Activated naive CD4-positive, alpha-beta T cell (primary cell): Measurements from ENCODE around the gene POMZP3.
"Not testable (repeated sequence)": the region's sequence is repeated elsewhere in the genome, so short reads cannot be mapped to it uniquely, and the experiment has no call there.

ENCODE experiments used
- DNase-seq, 4 experiments: peaks; one replicate each; lab custom pipeline; 2025; lab: John Stamatoyannopoulos, UW

Gene POMZP3

DNA sequence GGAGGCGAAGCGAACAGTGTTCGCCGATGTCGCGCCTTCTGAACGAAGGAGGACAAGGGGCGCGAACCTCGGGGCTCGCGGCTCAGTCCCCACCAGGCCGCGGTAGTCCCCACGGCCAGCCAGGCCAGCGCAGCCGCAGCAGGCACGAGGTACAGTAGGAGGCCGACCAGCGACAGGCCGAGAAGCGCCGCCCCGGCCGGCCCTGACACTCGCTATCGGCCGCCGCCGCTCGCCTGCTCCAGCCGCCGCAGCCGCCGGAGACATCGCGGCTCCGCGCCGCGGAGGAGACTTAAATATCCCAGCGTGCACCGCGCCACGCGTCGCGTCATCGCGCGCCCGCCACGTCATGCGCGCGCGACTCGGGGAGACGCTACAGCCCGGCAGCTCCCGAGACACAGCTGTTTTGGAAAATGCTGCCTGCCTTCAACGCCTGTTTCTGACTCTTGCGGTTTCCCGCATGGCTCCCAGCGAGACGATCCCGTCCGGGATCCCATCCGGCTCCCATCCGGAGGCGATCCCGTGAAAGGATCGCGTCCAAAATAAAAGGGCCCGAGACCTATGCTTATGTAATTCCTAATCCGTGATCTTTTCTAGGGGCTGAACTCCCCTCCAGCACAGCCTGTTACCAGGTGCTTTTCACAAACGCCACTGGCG, at the start of gene POMZP3:
POMZP3 (minus strand) TSS at position 291 of the 654 bp plus-strand sequence. CDS start 1,215 bp downstream, outside the sequence.
- DNase-seq, result peak in 1 of 4 experiments; percentile 15

DNA sequence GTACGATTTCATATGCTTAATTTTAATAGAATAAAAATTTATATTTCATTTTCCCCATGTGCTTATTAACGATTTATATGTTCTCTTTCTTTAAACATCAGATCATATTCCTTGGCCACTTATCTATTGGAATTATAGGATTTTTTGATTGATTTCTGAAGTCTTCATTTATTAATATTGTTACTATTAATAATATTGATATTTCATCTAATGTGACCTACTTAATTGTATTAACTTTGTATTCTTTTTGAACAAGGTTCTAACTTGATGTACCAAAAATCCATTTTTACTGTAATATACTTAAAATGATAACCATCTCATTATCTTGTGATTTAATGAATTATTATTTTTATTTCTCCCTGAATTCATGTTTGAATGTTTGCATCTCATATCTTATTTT, 48.7 kb upstream of the POMZP3 start:
- not testable (repeated sequence) for DNase-seq

DNA sequence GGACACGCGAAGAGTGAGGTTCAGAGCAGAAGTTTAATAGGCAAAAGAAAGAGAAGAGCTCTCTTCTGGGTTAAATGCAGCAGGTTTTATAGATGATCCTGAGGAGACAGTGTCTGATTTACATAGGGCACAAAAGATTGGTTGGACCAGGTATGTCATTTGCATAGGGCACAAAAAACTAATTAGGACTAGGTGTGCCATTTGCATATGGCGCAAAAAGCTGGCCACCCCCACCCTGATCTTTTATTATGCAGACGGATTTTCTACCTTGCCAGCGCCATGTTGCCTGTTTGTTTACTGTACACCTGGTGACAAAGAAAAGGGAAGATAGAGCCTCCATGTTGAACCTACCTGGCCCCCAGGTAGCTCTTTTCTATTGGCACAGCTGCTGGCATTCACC, 46.3 kb upstream of the POMZP3 start:
- not testable (repeated sequence) for DNase-seq

DNA sequence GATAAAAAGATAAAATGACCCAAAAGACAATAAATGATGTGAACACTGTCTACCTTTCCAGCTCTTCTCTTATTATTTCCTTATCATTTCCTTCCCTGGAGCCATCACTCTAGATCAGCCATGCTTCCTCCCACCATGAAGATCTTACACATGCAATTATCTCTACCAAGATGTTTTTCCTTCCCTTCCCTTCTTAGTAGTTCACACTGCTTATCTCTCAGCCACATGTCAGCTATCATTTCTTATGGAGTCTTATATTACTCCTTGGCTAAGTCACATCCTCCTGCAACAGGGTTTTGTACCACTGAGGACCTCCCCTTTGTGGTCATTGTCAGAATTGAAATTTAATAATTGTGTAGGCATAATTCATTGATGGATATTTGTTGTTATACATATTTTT, 32.1 kb upstream of the POMZP3 start:
- DNase-seq, result not testable (repeated sequence)

DNA sequence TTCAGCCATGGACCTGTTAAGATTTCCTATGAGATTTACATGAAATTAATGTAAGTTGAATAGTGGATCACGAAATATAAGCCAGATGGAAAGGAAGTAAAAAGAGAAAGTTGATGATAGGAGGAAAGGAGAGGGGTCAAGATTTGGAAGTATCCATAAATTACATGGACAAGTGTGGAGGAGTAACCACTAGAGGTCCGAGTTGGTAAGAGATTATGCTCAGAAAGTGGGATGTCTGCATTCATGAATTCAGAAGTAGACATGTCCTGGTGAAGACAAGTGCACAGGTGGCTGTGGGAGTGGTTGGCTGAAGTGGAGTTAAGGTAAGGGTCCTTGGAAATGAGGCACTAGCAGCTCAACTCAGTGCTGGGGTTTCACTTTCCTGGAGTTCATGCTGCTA, 29.3 kb upstream of the POMZP3 start:
- not testable (repeated sequence) for DNase-seq

DNA sequence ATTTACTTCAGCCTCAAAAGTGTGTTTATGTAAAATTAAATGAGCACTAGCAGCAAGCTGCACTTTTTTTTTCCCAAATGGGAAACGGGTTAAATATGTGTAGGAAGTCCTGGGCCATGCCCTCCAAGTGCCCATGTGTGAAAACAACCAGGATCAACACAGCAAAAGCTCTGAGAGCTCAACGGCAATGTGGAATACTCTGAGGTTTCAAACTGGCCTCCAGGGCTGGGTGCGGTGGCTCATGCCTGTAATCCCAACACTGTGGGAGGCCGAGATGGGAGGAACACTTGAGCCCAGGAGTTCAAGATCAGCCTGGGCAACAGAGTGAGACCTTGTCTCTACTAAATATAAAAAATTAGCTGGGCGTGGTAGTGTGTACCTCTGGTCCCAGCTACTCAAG, 15.5 kb upstream of the POMZP3 start:
- DNase-seq, result not testable (repeated sequence)

DNA sequence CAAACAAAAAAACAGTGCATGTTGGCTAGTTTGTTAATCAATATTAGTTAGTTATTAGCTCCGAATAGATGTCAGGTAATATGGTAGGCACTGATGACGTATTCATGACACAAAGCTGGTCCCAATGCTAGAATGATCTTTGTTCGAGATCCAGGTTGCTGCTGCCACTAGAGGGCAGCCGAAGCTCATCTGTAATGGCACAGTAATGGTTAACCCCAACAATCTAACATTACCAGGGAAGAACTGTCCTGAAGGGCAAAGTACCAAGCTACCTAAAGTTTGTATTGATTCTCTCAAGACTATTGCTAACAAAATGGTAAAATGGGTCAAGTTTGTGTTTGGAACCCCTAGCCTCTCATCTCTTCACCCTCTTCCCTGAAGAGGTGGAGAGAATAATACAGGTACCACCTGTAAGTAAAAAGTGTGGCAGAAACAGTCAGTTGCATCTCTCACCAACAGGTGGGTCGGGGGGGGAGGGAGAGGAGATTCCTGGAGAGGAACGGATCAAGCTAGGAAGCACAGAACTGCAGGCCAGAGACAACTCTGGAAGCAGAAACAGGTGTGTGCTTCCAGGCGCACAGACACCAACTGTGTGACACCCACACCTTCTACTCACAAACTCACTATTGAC, 10.1 kb upstream of the POMZP3 start:
- not testable (repeated sequence) for DNase-seq

DNA sequence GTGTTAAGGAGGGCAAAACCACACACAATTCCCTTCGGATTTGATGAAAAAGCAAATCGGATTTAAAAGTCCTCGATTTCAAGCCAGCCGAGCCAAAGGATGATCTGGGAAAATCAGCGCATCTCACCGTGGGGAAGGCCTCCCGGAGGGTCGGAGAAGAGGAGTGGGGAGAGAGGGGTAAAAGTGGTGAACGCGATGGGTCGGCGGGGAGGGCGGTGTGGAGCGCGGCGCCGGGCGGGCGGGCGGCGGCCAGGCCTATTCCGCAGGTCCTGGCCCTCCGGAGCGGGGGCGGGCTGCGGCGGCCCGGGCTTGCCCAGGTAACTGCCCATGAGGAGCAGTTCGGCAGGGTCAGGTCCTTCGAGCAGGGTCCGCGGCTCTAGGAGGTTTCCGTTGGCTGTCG, 498 bp downstream of the POMZP3 start:
- DNase-seq, result not testable (repeated sequence)

DNA sequence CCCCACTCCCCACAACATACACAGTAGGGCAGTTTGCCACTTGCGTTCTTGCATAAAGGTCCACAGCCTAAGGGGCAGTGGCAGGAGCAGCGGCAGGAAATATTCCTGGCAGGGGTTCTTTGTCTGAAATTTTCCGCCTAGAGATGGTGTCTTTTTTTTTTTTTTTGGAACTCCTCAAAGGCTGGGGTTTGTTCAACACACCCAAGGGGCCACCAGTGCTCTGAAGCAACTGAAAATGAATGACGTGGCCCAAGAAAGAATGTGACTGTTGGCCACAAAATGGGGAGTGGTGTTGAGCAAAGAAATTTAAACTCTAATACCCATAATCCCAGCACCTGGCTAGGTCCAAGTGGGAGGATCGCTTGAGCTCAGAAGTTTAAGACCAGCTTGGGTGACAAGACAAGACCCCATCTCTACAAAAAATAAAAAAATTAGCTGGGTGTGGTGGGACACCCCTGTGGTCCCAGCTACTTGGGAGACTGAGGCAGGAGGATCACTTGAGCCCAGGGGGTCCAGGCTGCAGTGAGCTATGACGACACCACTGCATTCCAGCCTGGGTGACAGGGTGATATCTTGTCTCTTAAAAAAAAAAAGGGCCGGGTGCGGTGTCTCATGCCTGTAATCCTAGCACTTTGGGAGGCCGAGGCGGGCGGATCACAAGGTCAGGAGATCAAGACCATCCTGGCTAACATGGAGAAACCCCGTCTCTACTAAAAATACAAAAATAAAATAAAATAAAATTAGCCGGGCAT, 7.5 kb downstream of the POMZP3 start:
- DNase-seq, result not testable (repeated sequence)

DNA sequence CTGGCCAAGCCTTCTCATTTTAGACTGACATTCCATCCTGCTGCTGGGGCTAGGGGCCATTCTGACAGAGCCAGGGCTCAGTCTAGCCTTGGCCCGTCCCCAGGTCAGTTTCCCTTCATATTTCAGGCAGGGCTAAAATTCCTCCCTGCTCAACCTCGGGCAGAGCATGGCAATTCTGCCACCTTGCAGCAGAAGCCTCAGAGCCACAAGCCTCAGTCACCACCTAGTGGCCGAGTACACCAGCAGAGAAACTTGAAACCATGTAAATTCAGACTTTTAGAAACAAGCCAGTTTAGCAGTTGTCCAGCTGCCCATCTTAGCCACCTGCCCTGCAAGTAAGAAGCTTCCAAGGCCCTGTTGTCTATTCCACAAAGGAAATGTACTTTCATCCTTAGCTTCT, 13.3 kb downstream of the POMZP3 start:
- not testable (repeated sequence) for DNase-seq

DNA sequence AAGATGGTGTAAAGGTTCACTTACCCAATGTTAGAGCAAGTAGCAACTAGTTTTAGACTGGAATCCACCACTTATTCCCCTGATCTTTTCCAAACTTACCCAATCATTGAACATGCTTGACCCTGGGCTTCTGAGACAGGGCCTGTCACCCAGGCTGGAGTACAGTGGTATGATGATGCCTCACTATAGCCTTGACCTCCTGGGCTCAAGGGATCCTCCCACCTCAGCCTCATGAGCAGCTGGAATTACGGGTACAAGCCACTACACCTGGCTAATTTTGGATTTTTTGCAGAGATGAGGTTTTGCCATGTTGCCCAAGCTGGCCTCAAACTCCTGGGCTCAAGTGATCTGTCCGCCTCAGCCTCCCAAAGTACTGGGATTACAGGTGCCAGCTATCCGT, 14.8 kb downstream of the POMZP3 start:
- not testable (repeated sequence) for DNase-seq

DNA sequence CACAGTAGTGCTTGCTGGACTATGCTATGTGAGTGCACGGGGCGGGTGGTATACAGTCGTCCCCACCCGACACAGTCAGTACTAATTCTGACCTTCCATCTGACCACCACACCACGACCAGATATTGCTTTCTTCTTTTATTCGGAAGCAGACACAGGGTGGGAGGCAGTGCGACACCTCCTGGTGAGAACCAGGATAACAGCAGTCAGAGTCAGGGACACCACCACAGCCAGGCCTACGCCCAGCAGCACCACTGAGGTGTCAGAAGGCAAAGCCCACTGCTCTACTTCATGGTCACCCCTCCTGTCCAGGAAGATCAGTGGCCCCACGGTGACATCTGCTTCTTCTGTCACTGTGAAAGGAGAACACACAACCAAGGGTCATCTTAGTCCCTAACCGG, 17.2 kb downstream of the POMZP3 start:
- DNase-seq, result not testable (repeated sequence)

DNA sequence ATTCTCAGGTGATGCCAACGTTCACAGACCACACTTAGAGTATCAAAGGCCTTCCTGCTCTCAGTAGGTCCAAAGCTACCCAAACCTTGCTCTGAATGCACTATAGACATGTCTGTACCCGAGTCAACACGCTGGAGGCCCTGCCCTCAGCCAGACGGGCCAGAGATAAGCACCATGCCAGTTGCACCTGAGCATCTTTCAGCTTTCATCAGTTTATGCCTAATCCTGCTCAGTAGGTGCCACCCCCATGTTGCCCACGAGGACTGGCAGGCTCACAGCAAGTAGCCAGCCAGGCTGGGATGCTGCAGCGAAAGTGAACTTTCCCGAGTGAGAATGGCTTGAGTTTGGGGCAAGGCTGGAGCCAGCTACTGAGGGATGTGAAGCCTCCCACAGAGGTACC, 18.6 kb downstream of the POMZP3 start:
- DNase-seq, result not testable (repeated sequence)

DNA sequence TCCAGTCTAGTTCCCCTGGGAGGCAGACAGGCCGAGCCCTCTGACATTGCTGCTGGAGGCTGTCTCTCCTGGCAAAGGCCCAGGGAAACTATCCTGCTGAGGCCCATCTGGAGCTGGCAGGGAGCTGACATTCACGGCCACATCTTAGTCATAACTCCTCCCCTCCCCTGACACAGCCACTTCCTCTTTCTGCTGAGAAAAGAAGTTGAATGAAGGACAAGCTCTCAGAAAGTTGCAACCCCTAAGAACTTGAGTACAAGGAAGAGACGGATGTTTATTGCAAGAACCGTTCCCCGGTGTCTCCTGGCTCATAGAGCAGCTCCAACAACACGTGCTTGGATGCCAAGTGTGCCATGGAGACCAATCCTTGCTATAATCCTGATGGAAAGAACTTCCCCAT, 21.1 kb downstream of the POMZP3 start:
- DNase-seq, result peak in 1 of 4 experiments; percentile 25

DNA sequence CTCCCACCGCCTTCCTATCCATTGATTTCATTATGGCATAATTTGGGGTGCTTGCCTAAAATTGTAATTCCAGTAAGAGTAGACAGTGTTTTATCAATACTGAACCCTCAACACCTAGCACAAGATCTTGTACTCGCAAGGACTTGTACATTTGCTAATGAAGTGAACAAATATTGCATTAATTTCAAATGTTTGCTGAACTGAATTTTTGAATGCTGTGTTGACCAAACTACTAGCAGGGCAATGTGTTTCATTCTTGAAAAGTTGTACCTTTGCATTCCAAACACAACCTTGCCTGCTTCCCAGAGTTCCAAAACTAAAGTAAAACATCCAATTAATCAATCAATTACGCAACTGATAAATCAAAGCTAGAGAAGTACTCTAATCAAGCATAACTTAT, 26.4 kb downstream of the POMZP3 start:
- not testable (repeated sequence) for DNase-seq

DNA sequence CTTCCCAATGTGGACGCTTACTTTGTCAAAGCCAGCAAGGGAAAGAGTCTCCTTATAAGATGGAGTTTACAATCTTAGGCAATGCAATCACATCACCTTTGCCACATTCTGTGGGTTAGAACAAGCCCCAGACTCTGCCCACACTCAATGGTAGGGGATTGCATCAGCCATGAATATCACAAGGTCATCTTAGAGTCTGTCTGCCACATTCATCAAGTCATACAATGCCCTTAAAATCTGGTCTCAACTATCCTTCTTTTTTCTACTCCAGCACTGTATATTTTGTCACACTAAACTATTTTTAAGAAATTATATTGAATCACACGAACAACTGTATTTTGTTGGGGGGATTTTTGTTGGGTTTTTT, 27.0 kb downstream of the POMZP3 start:
- DNase-seq, result not testable (repeated sequence)

DNA sequence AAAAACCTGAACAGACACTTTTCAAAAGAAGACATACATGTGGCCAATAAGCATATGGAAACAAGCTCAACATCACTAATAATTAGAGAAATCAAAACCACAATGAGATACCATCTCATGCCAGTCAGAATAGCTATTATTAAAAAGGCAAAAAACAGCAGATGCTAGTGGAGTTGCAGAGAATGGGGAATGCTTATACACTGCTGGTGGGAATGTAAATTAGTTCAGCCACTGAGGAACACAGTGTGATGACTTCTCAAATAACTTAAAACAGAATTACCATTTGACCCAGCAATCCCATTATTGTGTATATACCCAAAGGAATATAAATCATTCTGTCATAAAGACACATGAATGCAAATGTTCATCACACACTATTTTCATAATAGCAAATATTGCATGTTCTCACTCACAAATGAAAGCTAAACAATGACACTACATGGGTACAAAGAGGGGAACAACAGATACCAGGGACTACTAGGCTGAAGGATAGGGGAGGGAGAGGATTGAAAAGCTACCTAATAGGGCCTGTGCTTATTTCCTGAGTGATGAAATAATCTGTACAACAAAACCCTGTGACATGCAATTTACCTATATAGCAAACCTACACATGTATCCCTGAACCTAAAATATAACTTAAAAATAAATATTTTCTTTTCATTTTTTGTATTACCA, 28.4 kb downstream of the POMZP3 start:
- not testable (repeated sequence) for DNase-seq

DNA sequence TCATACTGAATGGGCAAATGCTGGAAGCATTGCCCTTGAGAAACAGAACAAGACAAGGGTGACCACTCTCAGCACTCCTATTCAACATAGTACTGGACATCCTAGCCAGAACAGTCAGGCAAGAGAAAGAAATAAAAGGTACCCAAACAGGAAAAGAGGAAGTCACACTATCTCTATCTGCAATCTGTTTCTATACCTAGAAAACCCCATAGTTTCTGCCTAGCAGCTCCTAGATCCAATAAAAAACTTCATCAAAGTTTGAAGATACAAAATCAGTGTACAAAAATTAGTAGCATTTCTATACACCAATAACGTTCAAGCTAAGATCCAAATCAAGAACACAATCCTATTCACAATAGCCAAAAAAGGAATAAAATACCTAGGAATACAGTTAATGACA, 29.8 kb downstream of the POMZP3 start:
- not testable (repeated sequence) for DNase-seq

DNA sequence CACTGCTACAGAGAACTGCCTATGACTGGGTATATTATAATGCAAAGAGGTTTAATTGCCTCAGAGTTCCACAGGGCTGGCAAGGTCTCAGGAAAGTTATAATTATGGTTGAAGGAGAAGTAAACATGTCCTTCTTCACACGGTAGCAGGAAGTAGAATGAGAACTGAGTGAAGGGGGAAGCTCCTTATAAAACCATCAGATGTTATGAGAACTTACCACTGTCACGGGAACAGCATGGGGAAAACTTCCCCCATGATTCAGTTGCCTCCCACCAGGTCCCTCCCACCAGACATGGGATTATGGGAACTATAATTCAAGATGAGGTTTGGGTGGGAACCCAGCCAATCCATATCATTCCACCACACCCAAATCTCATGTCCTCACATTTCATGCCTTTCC, 34.4 kb downstream of the POMZP3 start:
- not testable (repeated sequence) for DNase-seq

DNA sequence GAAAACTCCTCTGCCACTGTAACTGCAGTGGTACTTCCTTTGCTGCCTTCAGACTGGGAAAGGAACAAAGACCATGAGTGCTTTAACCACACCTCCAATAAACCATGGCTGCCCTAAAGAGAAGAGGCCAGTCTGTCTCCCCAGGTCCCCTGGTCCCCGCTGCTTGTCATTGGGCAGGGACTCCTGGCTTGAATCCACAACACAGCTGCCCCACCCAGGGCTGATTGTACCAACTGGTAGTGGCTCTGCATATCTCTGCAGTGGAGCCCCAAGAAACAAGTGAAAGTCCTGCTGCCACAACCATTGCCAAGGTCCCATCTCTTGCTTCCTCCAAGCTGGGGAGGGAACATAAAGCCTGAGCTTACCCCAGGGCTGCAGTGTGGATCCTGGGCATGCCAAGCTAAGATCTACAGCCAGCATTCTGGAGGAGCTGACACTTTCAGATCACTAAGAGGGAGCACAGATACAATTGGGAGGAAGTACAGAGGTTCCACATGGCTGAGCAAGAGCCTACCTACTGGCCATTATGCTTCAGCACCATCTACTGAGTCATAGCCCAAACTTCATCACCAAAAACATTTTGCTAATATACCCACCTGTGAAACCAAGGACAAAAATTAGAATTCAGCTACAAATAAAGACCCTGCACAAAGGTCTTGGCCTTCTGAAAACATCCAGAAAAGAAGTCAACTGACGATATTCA, 35.3 kb downstream of the POMZP3 start:
- DNase-seq, result not testable (repeated sequence)

DNA sequence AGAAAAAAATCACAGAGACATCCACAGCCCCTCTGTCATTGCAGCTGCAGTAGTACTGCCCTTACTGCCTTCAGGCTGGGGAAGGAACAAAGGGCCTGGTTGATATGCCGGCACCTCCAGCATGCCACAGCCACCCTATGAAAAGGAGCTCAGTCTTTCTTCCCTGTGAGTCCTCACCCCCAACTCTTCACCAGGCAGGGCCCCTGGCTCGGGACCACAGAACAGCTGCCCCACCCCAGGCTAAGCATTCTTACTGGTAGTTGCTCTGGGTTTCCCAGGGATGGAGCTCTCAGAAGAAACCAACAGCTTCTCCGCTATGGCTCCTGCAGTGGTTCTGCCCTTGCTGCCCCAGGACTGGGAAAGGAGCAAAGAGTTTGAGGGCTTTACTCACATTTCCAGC, 36.0 kb downstream of the POMZP3 start:
- DNase-seq, result not testable (repeated sequence)

DNA sequence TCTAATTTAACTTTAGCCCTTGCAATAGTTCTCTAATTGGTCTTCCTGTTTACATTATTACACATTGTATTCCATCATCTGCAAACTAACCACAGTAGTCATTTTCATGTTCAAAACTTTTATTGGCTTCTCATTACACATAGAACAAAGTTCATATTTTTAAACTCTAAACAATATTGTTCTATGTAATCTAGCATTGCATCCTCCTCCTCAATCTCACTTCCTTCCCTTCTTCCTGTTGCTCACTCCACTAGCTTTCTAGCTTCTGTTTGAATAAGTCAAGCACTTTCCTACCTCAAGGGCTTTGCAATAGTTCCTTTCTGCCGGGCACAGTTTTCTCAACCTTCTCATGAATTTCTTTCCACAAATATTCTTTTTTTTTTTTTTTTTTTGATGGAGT, 38.5 kb downstream of the POMZP3 start:
- not testable (repeated sequence) for DNase-seq
